Mucosa of descending colon (tissue), 3 donors: ENCODE measurements around the gene PRRG3. TPM values are rescaled to one million over a fixed set of nuclear protein-coding genes. Genes with fewer than 3 reads are reported as not detected.

Experiments used
- ATAC-seq: fragments of 200-7000 bp; cut with Tn5 transposase; one replicate; pipeline ENCODE4 v1.9.1; 2020; ENCODE audit warnings: mild to moderate bottlenecking, moderate library complexity
- DNase-seq, 3 donors: peaks; one replicate each; pipeline ENCODE4 v3.0.0-alpha.2; 2020
- H3K36me3 ChIP-seq: fragments of 200-600 bp; one replicate; pipeline ENCODE4 v1.8.0; 2021; ENCODE audit warnings: low read depth, mild to moderate bottlenecking
- H3K4me1 ChIP-seq: fragments of 200-600 bp; one replicate; pipeline ENCODE4 v1.8.0; 2021; ENCODE audit warnings: low read depth, mild to moderate bottlenecking
- H3K4me3 ChIP-seq: fragments of 200-600 bp; one replicate; pipeline ENCODE4 v1.8.0; 2021; ENCODE audit warnings: mild to moderate bottlenecking
- H3K9me3 ChIP-seq: fragments of 200-600 bp; one replicate; pipeline ENCODE4 v1.8.0; 2021; ENCODE audit warnings: mild to moderate bottlenecking
- CTCF ChIP-seq: fragments of 200-600 bp; IDR thresholded peaks from one replicate; pipeline ENCODE4 v1.8.0; 2022; ENCODE audit warnings: antibody characterized with exemption, mild to moderate bottlenecking
- intact Hi-C, 2 donors: fragments of 100-400 bp; cut with DNase I in 1 of 2; cut with micrococcal nuclease in 1 of 2; formaldehyde crosslinking; loops; one replicate each; pipeline versions ENCODE4 v1.11.0 to v1.11.1; 2022; cut with DNase I, micrococcal nuclease
- total RNA-seq, 3 donors: library from RNA; stranded (reverse); fragmentation: NEBNext Ultra II Directional in 2 of 3; extraction: Animal tissue kit (Norgen Biotek cat#: 25700) in 2 of 3; gene quantifications; one replicate each; pipeline versions ENCODE4 v1.2.1 to v1.2.4, GENCODE V29; 2021 to 2023
- donor health status: DM: no; HTN: no; CAD: no; lungs with moderate emphysema.
- donor health status: DM: no; HTN: no; CAD: no.
- donor health status: DM: no; HTN: yes; CAD: no.

PRRG3 gene
- total RNA-seq, 3 donors from 2014 or later: 0.06 to 2.8 (median 0.22) TPM

GRCh38 chrX:151754047-151754429, 58.8 kb downstream of the PRRG3 start:
- H3K4me3 ChIP-seq: no peak overlapping the region
- ATAC-seq (no peak), DNase-seq (no peak)
- intact Hi-C loops: loop anchor here (5.0 to 10.0 kb wide), 2 partner anchors 878 to 881 kb away; partner anchors contain the start of gene GABRQ (in 1 of the 2)
- H3K4me1 ChIP-seq: no peaks in the 10 kb centered on the region
- TF ChIP-seq CTCF: no peak
- H3K36me3 ChIP-seq: no peaks in the 10 kb centered on the region
- H3K9me3 ChIP-seq: no peaks in the 10 kb centered on the region

- no peaks in the 10 kb centered on the region for H3K9me3 ChIP-seq
- no peak overlapping the region for H3K4me3 ChIP-seq
- intact Hi-C loops: loop anchor here (5.0 to 10.0 kb wide), 2 partner anchors 878 to 880 kb away; partner anchors contain the start of gene GABRQ (in 1 of the 2)
- TF ChIP-seq CTCF: no peak
- DNase-seq (no peak), ATAC-seq (no peak)
- no peaks in the 10 kb centered on the region for H3K4me1 ChIP-seq
- no peaks in the 10 kb centered on the region for H3K36me3 ChIP-seq
Observed at GRCh38 chrX:151754641-151755215, 59.5 kb downstream of the PRRG3 start.

Other genes with a start within 250 kb of the PRRG3 start
- not detected for gene PASD1, start 131.8 kb upstream of the PRRG3 start, total RNA-seq
- gene FATE1, start 20.6 kb downstream of the PRRG3 start, total RNA-seq: not detected
- not detected for gene CNGA2, start 39.3 kb downstream of the PRRG3 start, total RNA-seq
- not detected for gene MAGEA4, start 217.4 kb downstream of the PRRG3 start, total RNA-seq